ENCODE measurements around the gene SCGB1C1.
"Not testable (repeated sequence)": the region's sequence is repeated elsewhere in the genome, so short reads cannot be mapped to it uniquely, and the experiment has no call there.

The SCGB1C1 gene

DNA sequence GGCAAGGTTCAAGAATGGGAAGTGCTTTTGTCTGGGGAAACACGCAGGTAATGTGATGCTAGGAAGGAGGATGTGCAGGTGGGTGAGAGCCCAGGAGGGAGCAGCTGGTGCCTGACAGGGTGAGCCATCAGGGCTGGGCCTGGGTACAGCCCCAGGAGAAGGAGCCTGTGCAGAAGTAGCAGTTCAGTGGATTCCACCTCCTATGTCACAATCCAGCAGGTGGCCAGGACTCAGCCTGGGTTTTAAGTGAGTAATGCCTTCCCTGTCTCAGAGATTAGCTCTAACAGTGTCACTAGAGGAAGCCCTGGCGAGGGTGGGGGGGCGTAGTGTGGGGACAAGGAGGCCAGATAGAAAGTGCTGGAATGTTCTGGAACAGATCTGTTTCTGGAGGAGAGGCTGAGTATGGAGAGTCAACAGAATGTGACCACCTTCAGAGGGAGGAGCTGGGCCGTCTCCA, 22.7 kb downstream of the SCGB1C1 start:
- TF ChIP-seq, protein P1, sequence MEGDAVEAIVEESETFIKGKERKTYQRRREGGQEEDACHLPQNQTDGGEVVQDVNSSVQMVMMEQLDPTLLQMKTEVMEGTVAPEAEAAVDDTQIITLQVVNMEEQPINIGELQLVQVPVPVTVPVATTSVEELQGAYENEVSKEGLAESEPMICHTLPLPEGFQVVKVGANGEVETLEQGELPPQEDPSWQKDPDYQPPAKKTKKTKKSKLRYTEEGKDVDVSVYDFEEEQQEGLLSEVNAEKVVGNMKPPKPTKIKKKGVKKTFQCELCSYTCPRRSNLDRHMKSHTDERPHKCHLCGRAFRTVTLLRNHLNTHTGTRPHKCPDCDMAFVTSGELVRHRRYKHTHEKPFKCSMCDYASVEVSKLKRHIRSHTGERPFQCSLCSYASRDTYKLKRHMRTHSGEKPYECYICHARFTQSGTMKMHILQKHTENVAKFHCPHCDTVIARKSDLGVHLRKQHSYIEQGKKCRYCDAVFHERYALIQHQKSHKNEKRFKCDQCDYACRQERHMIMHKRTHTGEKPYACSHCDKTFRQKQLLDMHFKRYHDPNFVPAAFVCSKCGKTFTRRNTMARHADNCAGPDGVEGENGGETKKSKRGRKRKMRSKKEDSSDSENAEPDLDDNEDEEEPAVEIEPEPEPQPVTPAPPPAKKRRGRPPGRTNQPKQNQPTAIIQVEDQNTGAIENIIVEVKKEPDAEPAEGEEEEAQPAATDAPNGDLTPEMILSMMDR (IDR thresholded peaks at IDR 0.05; ENCODE audit: insufficient read depth, low read depth, low read length, missing control alignments) = no peak
- no peak for DNase-seq (ENCODE audit: low read depth)
- no peak overlapping the region for H3K4me3 ChIP-seq (ENCODE audit: low read depth, low read length)

DNA sequence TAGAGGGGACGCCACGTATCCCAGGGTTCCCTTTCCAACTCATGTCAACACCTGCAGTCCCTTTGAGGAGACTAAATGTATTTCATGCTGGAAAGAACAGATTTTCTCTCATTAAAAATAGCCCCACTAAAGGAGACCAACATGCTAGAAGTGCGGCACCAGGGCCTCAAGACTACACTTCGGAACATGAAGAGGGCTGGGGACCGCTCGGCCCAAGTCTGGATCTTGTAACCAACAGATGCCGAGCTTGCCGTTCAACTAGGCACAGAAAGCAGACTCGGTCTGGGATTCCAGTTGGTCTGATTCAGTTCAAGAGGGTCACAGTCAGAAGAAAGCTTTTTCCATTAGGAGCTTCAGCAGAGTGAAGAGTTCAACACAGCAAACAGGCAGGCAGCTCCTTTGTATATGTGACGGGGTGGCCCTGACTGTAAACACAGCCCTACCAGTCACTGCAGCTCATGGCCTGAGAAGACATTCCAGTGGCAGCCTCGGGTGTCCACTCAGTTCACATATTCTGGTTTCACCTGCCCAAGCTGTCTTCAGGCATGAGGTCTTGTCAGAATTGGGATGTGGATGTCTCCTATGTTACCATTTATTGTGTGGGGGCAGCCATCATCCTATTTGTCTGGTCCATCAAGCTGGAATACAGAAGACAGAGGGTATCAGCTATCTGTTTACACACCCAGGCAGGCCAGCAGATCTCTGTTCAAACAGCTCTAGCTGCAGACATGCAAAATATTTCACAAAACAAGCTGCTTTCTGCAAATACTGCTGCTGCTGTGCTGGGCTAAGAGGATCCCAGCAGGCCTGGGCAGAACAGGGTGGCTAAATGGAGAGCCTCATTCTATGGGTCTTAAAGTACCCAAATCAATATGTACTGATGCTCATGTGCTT, 23.4 kb downstream of the SCGB1C1 start:
- DNase-seq (ENCODE audit: low read depth) = no peak
- no peak overlapping the region for H3K4me3 ChIP-seq (ENCODE audit: low read depth, low read length)
- TF ChIP-seq, protein P1 (IDR thresholded peaks at IDR 0.05; ENCODE audit: insufficient read depth, low read depth, low read length, missing control alignments) = no peak

DNA sequence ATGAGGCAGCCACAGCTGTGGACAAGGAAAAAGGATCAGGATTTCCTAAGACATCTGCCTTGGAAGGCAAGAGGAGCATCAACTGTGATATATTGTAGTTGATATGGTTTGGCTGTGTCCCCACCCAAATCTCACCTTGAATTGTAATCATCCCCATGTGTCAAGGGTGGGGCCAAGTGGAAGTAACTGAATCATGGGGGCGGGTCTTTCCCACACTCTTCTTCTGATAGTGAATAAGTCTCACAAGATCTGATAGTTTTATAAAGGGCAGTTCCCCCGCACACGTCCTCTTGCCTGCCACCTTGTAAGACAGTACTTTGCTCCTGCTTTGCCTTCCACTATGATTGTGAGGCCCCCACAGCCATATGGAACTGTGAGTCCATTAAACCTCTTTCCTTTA, 24.8 kb downstream of the SCGB1C1 start:
- H3K4me3 ChIP-seq (ENCODE audit: low read depth, low read length) = no peak overlapping the region
- no peak for DNase-seq (ENCODE audit: low read depth)
- TF ChIP-seq, protein P1 (IDR thresholded peaks at IDR 0.05; ENCODE audit: insufficient read depth, low read depth, low read length, missing control alignments) = no peak

DNA sequence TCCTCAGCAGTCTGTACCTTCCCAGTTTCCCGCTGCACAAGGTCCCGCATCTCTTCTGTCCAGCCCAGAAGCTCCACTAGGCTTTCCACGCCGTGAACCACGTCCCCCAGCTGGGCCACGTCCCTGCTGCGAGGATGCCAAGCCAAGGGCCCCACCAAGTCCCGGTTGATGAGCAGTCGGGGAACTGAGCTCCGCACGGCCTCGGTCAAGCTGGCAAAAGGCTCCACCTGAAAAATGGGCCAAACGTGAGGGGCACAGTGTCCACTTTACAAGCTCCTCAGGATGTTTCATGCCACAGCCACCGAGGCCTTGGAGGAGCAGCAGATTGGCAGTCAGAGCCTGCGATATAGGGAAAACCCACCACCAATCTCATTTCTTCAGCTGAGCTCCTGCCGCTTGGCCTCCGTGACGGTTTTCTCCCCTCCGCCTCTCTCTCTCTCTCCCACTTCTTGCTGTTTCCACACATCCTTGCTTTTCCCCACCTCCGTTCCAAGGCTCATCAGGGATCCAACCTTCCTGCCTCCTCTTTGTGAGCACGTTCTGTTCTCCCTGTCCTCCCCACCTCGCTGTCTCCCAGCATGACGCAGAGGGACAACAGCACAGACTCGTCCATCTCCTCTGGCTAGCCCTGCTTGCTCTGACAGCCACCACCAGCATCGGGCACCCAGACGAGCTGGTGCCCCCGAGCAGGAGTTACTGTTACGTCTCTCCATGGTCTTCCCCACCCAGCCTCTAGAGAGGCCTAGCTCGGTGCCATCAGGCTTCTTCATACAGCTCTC, 26.1 kb downstream of the SCGB1C1 start:
- H3K4me3 ChIP-seq (ENCODE audit: low read depth, low read length) = no peak overlapping the region
- no peak for DNase-seq (ENCODE audit: low read depth)
- TF ChIP-seq, protein P1 (IDR thresholded peaks at IDR 0.05; ENCODE audit: insufficient read depth, low read depth, low read length, missing control alignments) = no peak

DNA sequence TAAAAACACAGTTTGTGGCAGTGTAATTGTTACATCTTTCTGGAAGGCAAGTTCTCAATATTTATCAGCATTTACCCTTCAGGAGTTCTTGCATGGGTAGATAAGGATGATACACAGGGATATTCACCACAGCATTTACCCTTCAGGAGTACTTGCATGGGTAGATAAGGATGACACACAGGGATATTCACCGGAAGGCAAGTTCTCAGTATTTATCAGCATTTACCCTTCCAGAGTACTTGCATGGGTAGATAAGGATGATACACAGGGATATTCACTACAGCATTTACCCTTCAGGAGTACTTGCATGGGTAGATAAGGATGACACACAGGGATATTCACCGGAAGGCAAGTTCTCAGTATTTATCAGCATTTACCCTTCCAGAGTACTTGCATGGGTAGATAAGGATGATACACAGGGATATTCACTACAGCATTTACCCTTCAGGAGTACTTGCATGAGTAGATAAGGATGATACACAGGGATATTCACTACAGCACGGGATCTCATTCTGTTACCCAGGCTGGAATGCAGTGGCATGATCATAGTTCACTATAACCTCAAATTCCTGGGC, 27.9 kb downstream of the SCGB1C1 start:
- not testable (repeated sequence) for H3K4me3 ChIP-seq (ENCODE audit: low read depth, low read length); DNase-seq (ENCODE audit: low read depth)

DNA sequence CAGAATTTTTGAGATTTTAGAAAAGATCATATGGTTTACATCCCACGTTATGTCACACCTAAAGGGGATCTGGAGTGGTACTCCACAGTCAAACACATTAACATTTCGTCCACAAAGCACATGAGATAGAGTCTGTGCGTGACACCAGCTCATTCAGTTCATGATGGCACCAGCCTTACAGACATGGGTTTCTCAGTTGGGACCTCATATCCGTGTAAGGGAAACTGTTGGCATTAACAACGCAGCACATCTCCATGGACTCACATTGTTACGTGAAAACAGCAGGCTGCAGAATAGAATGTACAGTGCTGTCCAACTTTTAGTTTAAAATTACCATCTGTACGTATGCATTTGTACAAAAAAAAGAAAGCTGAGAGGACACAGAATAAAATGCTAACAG, 28.7 kb downstream of the SCGB1C1 start:
- no peak for DNase-seq (ENCODE audit: low read depth)
- TF ChIP-seq, protein P1 (IDR thresholded peaks at IDR 0.05; ENCODE audit: insufficient read depth, low read depth, low read length, missing control alignments) = no peak
- no peak overlapping the region for H3K4me3 ChIP-seq (ENCODE audit: low read depth, low read length)
